ENCODE measurements around the gene ABHD1.

ABHD1 gene

GRCh38 chr2:27138111-27138510 lies 14.5 kb downstream of the ABHD1 start:
- no peak for DNase-seq

- DNase-seq = no peak
These were observed 15.7 kb downstream of the ABHD1 start, which contains the start of gene PRR30 for GRCh38 chr2:27139310-27139709. Gene PRR30, minus strand, starts transcription at chr2:27139410. Its CDS starts 1,081 bp downstream, at chr2:27138329.

GRCh38 chr2:27143285-27143684 lies 19.7 kb downstream of the ABHD1 start:
- DNase-seq = no peak

GRCh38 chr2:27145682-27146081 lies 22.1 kb downstream of the ABHD1 start:
- no peak for DNase-seq

GRCh38 chr2:27147935-27148334 lies 24.3 kb downstream of the ABHD1 start:
- no peak for DNase-seq

GRCh38 chr2:27148801-27149439 lies 25.3 kb downstream of the ABHD1 start, which contains the start of gene TCF23:
Gene TCF23, plus strand, starts transcription at chr2:27149004. Its CDS starts 130 bp downstream, at chr2:27149134.
- no peak for DNase-seq

GRCh38 chr2:27149570-27150405 lies 26.2 kb downstream of the ABHD1 start:
- no peak for DNase-seq

GRCh38 chr2:27150639-27151230 lies 27.1 kb downstream of the ABHD1 start:
- no peak for DNase-seq

- no peak for DNase-seq
These were observed 28.6 kb downstream of the ABHD1 start for GRCh38 chr2:27152102-27152795.

GRCh38 chr2:27152796-27153464 lies 29.3 kb downstream of the ABHD1 start:
- no peak for DNase-seq

- DNase-seq = no peak
These were observed 30.9 kb downstream of the ABHD1 start for GRCh38 chr2:27154488-27154887.

GRCh38 chr2:27155069-27155520 lies 31.5 kb downstream of the ABHD1 start:
- no peak for DNase-seq

GRCh38 chr2:27158468-27158867 lies 34.9 kb downstream of the ABHD1 start:
- DNase-seq = no peak

- DNase-seq = no peak
These were observed 35.7 kb downstream of the ABHD1 start for GRCh38 chr2:27159271-27159670.

- no peak for DNase-seq
These were observed 36.6 kb downstream of the ABHD1 start for GRCh38 chr2:27160191-27160590.

- no peak for DNase-seq
These were observed 38.8 kb downstream of the ABHD1 start for GRCh38 chr2:27162151-27163121.

- DNase-seq = no peak
These were observed 41.5 kb downstream of the ABHD1 start for GRCh38 chr2:27164960-27165763.

- no peak for DNase-seq
These were observed 47.1 kb downstream of the ABHD1 start for GRCh38 chr2:27170581-27171337.

GRCh38 chr2:27171351-27171848 lies 47.8 kb downstream of the ABHD1 start:
- DNase-seq = no peak

Measured in NCI-H524 (cell line).